IPS-NIHi11 (cell line): Measurements from ENCODE around the gene MSLN.

Experiments
- DNase-seq: peaks from one replicate; pipeline ENCODE4 v3.0.0; 2012; ENCODE audit warnings: mixed read lengths, low spot score

Gene MSLN

DNA sequence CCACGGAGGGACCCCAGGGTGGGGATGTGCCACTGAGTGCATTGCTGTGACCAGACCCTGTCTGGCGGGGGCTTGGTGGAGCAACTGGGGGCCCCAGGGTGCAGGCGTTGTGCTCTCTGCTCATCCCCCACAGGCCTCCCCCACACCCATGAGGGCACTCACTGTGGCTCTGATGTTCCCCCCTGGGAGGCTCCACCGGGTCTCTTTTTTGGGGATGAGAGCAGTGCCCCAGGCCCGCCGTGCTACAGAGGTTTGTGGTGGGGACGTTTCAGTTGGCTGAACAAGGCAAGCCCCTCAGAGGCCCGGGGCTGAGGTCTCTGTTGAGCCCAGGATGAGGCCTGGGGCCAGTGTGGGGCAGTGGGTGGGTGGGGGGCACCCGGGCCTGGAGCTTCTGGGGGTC, 36.8 kb upstream of the MSLN start:
- DNase-seq, result no peak

DNA sequence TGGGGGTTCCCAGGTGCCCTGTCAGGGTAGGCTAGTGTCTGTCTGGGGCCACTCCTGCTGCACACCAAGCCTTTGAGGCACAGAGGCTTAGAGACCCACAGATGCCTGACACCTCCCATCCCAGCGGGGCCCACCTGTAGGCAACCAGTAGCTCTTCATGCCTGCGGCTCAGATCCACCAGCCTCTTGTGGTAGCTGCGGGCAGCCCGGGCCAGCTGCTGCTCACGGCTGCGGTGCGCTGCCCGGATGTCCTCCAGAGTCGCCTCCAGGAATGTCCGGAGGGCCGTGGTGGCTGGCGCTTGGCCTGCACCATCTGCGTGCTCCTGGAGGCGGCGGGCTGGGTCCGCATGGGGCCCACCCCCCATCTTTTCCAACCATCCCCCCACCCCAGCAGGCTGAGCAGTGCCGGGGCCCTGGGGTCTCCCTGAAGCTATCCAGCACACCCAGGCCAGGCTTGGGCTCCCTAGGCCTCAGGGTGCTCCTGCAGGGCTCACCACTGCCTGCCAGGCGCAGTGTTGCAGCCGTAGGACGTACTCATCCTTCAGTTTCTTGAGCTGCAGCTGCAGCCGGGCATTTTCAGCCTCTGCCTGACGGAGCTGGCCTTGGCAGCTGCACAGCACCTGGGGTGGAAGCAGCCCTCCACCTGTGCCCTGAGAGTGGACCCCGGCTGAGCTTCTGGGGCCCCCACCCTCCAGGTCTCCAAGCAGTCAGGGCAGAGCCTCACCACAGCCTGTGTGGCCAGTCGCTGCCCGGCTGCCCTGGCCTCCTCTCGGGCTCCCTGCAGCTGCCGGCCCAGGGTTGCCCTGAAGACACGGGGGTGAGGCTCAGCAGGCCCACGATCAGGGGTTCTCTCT, 36.1 kb upstream of the MSLN start:
- DNase-seq, result no peak

DNA sequence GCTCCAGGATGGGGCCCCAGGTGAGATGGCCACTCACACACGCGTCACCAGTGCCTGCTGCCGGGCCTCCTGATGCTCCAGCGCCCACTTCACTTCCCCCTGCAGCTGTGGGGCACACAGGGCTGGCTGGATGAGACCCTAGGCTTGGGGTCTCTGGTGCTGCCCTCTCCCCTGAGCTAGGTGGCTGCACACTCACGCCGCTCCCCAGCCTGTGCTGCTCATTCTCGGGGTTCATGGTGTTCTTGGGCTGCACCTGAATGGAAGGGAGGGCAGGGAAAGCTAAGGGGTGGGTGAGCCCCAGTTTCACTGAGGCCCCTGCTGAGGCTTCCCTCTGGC, 35.5 kb upstream of the MSLN start:
- DNase-seq, result no peak

DNA sequence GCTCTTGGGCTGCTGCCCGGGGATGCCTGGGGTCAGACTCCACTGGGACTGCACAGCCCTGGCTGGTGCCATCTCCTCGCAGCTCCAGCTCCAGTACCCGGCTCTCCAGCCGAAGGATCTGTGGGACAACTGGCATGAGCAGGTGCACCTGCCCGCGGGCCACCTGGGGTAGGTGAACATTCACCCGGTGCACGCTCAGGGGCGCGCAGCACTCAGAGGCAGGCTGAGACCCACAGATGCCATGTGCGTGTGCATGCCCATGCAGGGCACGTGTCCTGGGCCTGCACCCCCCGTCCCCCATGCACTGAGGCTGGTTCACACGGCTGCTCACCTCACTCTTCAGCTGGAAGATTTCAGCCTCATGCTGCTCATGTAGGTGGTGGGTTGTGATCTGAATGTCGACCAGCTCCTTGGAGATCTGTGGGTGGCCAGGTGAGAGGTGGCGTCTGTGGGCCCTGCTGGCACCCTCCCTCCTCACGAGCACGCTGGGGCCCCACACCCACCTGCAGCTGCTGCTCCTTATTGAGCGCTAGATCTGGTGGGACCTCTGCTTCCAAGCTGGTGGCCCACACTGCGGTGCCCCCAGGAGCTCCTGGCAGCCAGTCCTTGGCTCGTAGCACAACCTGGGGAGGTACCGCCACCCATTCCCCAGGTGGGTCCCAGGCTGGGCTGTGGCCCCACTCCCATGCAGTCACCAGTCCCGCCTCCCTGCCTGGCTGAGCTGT, 34.9 kb upstream of the MSLN start:
- no peak for DNase-seq

DNA sequence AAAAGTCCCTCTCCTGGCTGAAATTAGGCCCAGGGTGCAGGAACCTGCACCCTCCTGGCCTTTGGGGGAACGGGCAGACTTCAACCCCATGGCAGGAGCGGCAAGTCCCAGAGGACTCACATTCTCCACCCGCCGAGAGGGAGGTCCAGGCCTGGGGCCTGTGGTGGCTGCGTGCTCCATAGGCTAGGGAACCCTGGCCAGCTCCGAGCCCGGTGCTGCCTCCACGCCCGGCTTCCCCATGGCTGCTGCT, 34.4 kb upstream of the MSLN start:
- no peak for DNase-seq

DNA sequence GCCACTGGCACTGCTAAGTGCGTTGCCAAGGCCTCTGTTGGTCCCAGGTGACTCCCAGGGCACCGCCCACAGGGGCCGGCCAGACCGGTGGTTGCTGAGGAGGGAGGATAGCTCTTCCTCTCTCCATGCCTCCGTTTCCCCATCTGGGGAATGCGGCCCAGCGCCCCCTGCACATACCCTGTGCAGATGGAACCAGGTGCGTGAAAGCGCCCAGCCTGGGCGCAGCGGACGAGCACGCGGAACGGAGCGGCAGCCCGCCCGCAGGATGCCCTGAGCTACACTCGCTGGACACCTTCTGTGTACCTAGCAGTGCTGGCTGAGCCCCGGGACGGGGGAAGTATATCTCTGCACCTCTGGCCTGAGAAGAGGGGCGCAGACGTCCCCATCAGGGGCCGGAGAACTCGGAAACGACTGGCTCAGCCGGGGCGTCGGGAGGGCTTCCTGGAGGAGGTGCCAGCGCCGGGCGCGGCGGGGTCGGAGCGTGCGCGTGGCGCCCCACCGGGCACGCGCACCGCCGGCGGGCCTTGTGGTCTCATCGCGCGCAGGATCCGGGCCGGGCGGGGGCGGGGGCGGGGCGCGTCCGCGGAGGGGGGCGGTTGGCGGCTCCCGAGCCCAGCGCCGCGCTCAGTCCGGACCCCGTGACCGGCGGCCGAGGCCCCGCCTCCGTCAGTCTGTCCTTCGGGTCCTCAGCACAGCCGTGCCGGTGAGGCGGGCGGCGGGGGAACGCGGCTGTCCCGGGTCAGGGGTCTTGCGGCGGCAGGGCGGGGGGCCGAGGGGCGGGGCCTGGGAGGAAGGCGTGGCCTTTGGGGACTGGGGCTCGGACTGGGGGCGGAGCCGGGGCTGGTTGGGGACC, 33.9 kb upstream of the MSLN start, which contains the start of the genes CCDC78 and HAGHL:
CCDC78 (minus strand) TSS at position 6 of the 853 bp plus-strand sequence. CDS start 76 bp downstream, outside the sequence.
HAGHL (plus strand) TSS at position 669 of the 853 bp plus-strand sequence. CDS start 404 bp downstream, outside the sequence.
- peak; percentile 87 for DNase-seq

DNA sequence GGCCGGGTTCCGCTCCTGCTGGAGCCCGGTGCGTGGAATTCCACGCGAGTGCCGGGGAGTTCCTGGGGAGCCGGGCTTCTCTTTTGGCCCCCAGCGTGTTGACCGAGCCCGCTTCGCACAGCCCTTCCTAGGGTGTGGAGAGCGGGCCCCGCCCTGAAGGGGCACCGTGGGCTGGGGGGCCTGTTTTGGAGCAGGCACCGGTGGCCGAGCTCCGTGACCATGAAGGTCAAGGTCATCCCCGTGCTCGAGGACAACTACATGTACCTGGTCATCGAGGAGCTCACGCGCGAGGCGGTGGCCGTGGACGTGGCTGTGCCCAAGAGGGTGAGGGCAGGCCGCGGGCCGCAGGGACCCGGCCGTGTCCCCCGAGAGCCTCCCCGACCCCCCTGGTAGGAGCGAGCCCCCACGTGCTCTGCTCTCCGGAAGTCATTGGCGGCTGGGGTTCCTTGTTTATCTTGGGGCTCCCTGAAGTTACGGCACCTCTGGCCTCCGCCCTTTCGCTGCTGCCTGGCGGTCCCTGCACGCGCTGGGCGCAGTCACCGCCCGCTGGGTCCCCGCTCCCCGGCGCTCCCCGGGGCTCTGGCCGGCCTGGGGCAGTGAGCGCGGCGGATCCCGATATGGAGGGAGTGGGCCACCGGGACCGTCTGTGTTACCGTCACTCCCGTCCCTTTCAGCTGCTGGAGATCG, 33.1 kb upstream of the MSLN start:
- no peak for DNase-seq

DNA sequence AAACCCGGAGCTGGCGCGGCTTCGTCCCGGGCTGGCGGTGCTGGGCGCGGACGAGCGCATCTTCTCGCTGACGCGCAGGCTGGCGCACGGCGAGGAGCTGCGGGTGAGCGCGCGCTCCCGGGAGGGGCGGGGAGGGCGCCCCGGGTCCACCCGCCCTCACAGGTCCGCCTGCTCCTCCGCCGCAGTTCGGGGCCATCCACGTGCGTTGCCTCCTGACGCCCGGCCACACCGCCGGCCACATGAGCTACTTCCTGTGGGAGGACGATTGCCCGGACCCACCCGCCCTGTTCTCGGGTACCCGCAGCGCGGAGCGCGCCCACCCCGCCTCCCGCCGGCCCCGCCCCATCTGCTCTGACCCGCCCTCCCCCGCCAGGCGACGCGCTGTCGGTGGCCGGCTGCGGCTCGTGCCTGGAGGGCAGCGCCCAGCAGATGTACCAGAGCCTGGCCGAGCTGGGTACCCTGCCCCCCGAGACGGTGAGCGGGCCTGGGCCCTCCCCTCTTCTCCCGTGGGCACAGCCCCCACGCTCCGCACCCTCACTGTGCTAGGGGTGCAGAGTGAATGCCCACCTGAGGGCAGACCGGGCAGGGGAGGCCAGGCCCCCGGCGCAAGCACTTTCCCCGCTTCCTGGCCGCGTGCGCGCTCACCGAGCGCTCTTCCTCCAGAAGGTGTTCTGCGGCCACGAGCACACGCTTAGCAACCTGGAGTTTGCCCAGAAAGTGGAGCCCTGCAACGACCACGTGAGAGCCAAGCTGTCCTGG, 32.2 kb upstream of the MSLN start:
- peak; percentile 84 for DNase-seq

DNA sequence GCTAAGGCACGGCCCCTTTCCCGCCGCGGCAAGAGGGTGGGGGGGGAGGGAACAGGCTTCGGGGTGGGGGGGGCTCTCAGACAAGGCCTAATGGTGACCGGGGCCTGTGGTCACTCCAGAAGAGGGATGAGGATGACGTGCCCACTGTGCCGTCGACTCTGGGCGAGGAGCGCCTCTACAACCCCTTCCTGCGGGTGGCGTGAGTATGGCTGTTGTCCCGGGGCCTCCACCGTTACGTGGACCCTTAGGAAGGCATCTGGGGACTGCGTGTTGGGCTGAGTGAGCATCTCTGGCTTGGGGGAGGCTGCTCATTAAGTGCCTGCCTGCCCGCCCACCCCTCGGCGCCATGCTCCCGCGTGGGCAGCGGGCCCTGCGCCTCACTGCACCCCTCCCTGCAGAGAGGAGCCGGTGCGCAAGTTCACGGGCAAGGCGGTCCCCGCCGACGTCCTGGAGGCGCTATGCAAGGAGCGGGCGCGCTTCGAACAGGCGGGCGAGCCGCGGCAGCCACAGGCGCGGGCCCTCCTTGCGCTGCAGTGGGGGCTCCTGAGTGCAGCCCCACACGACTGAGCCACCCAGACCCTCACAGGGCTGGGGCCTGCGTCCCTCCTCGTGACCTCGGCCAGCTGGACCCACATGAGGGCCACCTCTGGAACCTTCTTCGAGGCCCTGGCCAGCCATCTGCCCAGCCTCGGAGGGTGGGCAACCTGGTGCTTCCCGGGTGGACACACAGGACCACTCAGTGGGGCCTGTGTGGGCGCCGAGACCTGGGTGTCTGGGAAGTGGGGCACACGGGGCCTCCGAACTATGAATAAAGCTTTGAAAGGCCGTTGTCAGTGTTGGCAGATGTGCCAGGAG, 31.4 kb upstream of the MSLN start:
- no peak for DNase-seq

DNA sequence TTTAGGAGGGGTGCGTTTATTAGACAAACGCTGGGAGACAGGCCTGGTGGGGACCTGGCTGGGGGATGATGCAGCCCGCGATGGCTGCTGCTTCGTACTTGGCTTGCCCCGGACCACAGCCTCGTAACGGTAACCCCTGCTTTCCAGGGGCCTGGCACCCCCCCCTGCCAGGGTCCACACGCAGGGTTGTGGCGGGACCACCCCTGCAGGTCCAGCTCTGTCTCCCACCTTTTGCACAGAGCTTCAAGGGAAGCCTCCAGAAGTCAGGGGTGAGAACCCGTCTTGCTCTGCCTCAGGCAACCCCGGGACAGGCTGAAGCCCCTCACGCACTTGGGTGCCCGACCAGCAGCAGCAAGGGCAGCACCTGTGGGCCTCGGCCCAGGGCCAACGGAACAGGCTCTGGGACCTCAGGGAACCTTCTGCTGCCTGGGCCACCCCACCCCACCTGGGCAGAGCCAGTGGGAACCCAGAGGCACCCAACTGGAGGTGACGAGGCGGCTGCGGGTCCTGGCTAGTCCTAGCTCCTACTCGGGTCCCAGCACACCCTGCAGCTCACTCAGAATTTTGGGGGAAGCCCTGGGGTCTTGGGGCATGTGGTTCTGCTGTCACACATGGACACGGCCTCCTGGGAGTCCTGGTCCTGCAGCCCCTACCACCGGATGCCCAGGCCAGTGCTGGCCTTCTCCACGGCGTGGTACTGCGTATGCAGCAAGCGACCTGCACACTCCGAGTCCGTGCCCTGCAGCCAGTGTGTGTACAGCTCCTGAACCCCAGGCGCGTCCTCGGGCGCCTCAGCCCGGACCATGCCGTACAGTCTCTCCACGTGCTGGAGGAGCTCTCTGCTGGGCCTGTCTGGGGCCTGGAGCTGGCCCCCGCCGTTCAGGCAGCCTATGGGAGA, 30.5 kb upstream of the MSLN start:
- no peak for DNase-seq

DNA sequence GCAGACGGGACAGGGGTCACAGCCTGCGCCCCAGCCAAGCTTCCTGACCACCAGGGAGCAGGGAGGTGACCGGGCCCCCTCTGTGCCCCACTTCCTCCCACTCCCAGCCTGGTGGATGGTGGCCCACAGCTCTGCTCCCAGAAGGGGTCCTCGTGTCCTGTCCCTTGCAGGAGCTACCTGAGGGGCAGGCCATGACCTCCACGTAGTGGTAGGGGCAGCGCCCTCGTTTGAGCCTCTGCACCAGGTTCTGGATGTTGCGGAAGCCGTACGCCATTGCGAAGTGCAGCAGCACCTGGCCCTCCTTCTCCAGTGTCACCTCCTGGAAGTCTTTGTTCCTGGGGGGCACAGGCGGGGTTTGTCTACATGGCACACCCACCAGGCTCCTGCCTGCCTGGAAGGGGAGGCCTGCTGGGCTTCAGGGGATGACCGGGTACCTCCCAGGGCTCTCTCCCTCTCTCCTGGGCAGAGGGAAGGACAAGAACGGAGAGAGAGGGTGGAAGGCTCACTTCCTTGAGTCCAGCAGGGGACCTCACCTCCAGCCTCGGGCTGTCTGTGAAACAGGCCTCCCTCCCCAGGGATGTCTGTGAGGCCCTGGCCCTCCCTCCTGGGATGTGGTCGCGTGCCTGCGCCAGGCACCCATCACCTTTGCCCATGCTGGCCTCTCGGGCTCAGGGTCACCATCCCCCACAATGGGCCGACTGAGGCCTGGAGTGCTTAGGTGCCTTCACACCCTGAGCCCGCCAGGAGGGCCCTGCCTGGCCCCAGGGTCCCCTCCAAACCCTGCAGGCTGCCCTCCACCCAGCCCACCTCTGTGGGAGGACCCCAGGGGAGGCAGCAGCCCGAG, 29.6 kb upstream of the MSLN start:
- DNase-seq, result no peak

DNA sequence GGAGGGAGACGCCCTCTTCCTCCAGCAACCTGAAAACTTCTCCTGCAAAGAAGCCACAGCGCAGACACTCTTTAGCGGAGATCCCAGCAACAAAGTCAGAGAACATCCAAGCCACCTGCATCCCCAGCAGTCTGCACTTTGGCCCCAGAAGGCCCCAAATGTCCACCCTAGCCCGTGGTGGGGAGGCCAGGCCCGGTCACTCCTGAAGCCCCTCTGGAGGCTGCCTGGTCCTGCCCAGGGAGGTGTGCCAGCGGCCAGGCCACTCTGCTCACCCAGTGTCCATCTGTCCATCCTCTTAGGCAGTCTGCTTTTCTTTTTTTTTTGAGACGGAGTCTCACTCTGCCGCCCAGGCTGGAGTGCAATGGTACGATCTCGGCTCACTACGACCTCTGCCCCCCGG, 28.2 kb upstream of the MSLN start:
- no peak for DNase-seq

DNA sequence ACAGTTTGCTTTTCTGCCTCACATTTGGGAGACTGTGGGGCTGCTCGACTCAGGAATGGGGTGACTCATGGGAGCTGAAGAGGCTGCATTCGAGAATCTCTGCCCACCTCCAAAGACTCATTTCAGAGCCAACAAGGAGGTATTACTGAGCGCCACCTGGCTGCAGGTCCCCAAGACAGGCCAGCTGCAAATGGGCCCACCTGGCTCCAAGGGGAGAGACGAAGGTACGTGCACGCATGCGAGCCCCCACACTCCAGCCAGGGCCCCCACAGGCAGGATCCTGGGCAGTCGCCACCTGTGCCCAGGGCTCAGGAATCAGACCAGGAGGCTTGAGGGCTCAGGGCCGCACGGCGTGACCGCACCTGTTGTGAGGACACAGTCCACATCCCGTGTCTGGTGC, 27.6 kb upstream of the MSLN start:
- DNase-seq, result no peak

DNA sequence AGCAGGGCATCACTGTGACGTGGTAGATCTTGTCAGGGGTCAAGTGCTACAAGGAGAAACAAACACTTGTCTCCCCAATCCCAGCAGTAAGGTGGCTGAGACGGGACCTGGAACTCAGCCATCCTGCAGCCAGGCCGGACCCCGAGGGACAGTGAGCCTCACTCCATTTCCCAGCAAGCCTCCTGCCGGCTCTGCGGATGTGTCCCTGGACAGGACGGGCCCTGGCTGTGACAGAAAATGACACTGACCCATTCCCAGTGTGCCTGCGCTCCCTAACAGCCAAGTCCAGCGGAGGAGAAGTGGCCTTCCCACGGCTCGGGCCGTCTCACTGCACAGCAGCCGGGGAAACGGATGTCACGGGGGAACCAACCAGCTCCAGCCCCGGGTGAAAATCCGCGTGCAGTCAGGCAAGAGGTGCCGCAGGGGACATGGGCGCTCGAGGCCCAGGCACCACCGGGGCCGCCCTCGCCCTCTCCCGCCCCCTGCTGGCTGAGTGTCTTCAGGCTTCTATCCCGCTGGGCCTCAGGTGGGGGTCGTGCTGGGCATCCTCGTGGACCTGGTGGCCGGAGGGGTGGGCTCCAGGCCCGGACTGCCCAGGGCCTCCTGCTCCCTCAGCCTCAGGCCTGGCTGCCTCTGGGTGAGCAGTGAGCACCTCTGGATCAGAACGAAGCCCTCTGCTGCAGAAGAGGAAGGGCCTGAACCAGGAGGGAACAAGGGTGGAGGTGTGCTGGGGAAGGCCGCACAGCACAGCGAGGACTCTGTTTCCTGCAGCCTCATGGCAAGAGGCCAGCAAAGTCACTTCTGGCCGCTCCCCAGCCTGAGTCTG, 26.9 kb upstream of the MSLN start:
- peak; percentile 85 for DNase-seq

DNA sequence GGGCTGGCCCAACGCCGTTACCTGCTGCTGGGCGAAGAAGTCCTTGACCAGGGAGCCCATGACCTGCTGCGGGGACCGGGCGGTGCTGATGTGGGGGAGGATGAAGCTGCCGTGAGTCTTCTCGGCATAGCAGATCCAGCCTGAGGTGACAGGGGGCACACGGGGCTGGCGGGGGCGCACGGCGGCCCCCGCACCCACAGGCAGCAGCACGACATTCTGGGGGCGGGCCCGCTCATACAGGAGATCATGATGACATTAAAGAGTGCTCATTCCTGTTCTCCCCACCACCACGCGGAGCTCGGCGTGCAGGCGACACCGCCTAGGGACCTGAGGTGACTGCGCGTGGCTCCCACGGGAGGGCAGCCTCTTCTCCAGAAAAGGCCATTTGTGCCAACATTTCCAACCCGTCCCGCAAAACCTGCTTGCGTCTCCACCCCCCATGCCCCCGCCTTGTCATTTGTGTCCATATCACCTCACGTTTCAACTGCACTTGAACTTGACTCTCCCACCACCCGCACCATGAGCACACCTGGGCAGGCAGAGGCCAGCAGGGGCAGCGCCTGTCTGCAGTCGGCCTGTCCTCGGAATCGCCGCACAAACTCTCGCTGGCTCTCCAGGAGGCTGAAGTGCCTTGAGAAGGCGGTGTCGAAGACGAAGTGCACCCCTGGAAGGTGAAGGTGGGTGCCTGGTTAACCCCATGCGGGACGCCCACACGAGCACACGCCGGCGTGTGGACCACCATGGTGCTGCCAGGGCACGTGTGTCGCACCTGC, 26.1 kb upstream of the MSLN start:
- no peak for DNase-seq

DNA sequence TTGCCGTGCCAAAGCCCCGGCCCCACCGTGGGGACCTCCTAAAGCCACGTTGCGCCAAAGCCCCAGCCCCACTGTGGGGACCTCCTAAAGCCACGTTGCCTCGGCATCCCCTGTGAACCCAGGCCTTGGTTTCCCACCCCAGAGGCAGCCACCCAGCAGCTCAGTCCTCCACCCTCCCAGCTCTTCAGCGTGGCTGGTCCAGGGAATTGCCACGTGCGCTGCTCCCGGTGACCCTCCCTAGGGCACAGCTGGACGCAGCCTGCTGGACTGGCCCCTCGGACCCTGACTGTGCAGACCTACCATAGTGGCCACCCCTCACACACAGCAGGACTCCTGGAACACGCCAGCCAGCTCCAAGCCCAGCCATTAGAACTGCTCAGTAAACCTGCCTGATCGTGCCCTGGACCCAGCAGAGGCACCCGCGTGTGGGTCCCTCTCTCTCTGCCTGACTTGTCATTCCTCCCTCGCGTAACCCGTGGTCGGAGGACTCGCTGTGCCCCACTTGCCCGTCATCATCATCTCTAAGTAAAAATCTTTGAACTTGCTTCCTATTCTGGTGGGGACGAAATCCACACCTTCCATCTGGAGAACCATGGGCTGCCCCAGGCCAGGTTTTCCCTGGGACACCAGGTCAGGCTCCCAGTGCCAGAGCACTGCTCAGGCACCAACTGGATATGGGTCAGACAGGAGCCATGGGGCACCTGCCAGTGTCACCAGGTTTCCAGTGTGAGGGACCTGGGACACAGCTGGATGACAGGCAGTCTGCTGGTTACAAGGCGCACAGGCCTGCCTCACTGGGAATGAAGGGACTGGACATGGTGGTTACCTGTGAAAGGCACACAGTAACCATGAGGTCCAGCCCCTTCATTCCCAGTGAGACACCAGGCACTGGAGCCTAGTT, 25.3 kb upstream of the MSLN start:
- DNase-seq, result no peak
